Psoas muscle (tissue), 8 donors: ENCODE results near the gene PEAR1. TPM values are rescaled to one million over a fixed set of nuclear protein-coding genes. Genes with fewer than 3 reads are reported as not detected.

Experiments
- ATAC-seq, 4 donors: fragments of 200-7000 bp; cut with Tn5 transposase; one replicate each; pipeline ENCODE4 v1.9.1; 2020; ENCODE audit warnings: moderate library complexity in 3 of 4, mild to moderate bottlenecking in 2 of 4
- DNase-seq, 2 donors: peaks; one replicate each; pipeline ENCODE4 v3.0.0-alpha.2; 2020
- H3K27ac ChIP-seq: fragments of 200-600 bp; one replicate; pipeline ENCODE4 v1.8.0; 2022
- H3K27me3 ChIP-seq, 3 donors: fragments of 200-600 bp in 1 of 3; one replicate each; pipeline versions ENCODE4 v1.6.1 to v1.8.0; 2013 to 2022; ENCODE audit warnings: low read length in 2 of 3, mild to moderate bottlenecking in 2 of 3, moderate library complexity in 1 of 3; ENCODE audit not compliant: insufficient read depth in 3 of 3
- H3K36me3 ChIP-seq, 2 donors: fragments of 200-600 bp in 1 of 2; one replicate each; pipeline versions ENCODE4 v1.6.1 to v1.8.0; 2013 to 2022; ENCODE audit warnings: low read depth in 1 of 2, mild to moderate bottlenecking in 1 of 2, moderate library complexity in 1 of 2; ENCODE audit not compliant: insufficient read depth in 1 of 2
- H3K4me1 ChIP-seq: fragments of 200-600 bp; one replicate; pipeline ENCODE4 v1.8.0; 2022
- H3K4me3 ChIP-seq: fragments of 200-600 bp; one replicate; pipeline ENCODE4 v1.8.0; 2022; ENCODE audit warnings: mild to moderate bottlenecking
- H3K9me3 ChIP-seq: fragments of 200-600 bp; one replicate; pipeline ENCODE4 v1.8.0; 2022
- CTCF ChIP-seq: fragments of 200-600 bp; IDR thresholded peaks from one replicate; pipeline ENCODE4 v1.8.0; 2022; ENCODE audit warnings: antibody characterized with exemption
- WGBS, 3 donors: extraction: QIAGEN DNeasy Blood & Tissue Kit; methylation state at CpG; one replicate each; pipeline versions ENCODE4 v1.1.6 to v1.1.7; 2013; 5-methylcytosine and 5-hydroxymethylcytosine counted together
- intact Hi-C, 2 donors: fragments of 100-400 bp; cut with DNase I; formaldehyde crosslinking; loops; one replicate each; pipeline versions ENCODE4 v1.11.0 to v1.14.2; 2022
- polyA plus RNA-seq, 3 donors: library from polyadenylated mRNA; stranded (reverse); fragments of 200-250 nt; gene quantifications; one replicate each; pipeline ENCODE4 v1.2.3, GENCODE V29; 2013
- total RNA-seq, 4 donors: library from RNA; stranded (reverse); fragmentation: NEBNext Ultra II Directional in 2 of 4; extraction: Animal tissue kit (Norgen Biotek cat#: 25700) in 2 of 4; gene quantifications; one replicate each; pipeline versions ENCODE4 v1.2.1 to v1.2.4, GENCODE V29; 2021 to 2023
- donor health status: healthy with polysubstance abuse.
- donor health status: DM: no; HTN: no; CAD: no; lungs with moderate emphysema.
- donor health status: Bipolar disorder and iron deficiency.
- donor health status: healthy.
- donor health status: DM: yes; HTN: yes; CAD: no.
- donor health status: DM: no; HTN: no; CAD: no.
- donor health status: DM: no; HTN: no; CAD: no.
- donor health status: DM: yes; HTN: yes; CAD: no.

Gene PEAR1
- total and polyA plus RNA-seq, 7 donors, result 2.1 to 7.3 (median 3.8) TPM

GRCh38 chr1:156923670-156924477 lies 30.4 kb downstream of the PEAR1 start:
- H3K4me3 ChIP-seq, result peak overlapping the region; percentile 28
- H3K27me3 ChIP-seq, result peaks cover 0 to 85% (median 42%) of the 10 kb centered on the region in 3 donors
- no peak overlapping the region for H3K27ac ChIP-seq
- H3K4me1 ChIP-seq, result peaks cover 6% of the 10 kb centered on the region
- no peak for TF ChIP-seq CTCF
- no peaks in the 10 kb centered on the region for H3K36me3 ChIP-seq
- ATAC-seq (no peak), DNase-seq (no peak)
- 1 to 4% (median 4%) methylated on average over 46 to 64 of the region's 64 CpGs for WGBS, 3 donors
- intact Hi-C loops, result no loop called here
- no peaks in the 10 kb centered on the region for H3K9me3 ChIP-seq

- Histone ChIP-seq H3K27ac (no peak overlapping the region), H3K4me1 (peaks cover 6% of the 10 kb centered on the region), H3K4me3 (no peak overlapping the region), H3K36me3 (no peaks in the 10 kb centered on the region), H3K9me3 (no peaks in the 10 kb centered on the region), H3K27me3 (peaks cover 0 to 91% (median 44%) of the 10 kb centered on the region in 3 donors)
- no peak for ATAC-seq
- 39 to 48% (median 45%) methylated on average over 16 to 22 of the region's 22 CpGs for WGBS, 3 donors
- DNase-seq, result no peak
- intact Hi-C loops, result loop anchor here in 1 of 2 donors (5.0 kb wide), 1 partner anchor 87 kb away; no protein-coding TSS in a partner anchor
- TF ChIP-seq CTCF, result no peak
Observed at GRCh38 chr1:156924478-156925153, 31.1 kb downstream of the PEAR1 start.

- peaks cover 0 to 90% (median 42%) of the 10 kb centered on the region in 3 donors for H3K27me3 ChIP-seq
Observed at GRCh38 chr1:156925154-156926010, 31.9 kb downstream of the PEAR1 start.

More at GRCh38 chr1:156925154-156926010, 31.9 kb downstream of the PEAR1 start:
- H3K9me3 ChIP-seq, result no peaks in the 10 kb centered on the region
- H3K27ac ChIP-seq, result no peak overlapping the region
- peaks cover 5% of the 10 kb centered on the region for H3K4me1 ChIP-seq
- DNase-seq (no peak), ATAC-seq (no peak)
- no peaks in the 10 kb centered on the region for H3K36me3 ChIP-seq
- no peak overlapping the region for H3K4me3 ChIP-seq
- TF ChIP-seq CTCF, result no peak
- intact Hi-C loops, result loop anchor here in 1 of 2 donors (5.0 kb wide), 1 partner anchor 88 kb away; no protein-coding TSS in a partner anchor
- 88 to 92% (median 92%) methylated on average over 5 of the region's 5 CpGs for WGBS, 3 donors
